Skin of body (tissue), 2 donors: ENCODE measurements around the gene CGNL1. TPM values are rescaled to one million over a fixed set of nuclear protein-coding genes. Genes with fewer than 3 reads are reported as not detected.

Experiments used
- DNase-seq: peaks from one replicate; lab custom pipeline; 2025; lab: John Stamatoyannopoulos, UW
- total RNA-seq: library from RNA; depleted of rRNA; stranded (reverse); fragments of >200 nt; gene quantifications from one replicate; pipeline ENCODE4 v1.2.3, GENCODE V29; 2014

CGNL1 gene
- total RNA-seq, 1 donor from 2014 or later = 23.5 TPM

DNA sequence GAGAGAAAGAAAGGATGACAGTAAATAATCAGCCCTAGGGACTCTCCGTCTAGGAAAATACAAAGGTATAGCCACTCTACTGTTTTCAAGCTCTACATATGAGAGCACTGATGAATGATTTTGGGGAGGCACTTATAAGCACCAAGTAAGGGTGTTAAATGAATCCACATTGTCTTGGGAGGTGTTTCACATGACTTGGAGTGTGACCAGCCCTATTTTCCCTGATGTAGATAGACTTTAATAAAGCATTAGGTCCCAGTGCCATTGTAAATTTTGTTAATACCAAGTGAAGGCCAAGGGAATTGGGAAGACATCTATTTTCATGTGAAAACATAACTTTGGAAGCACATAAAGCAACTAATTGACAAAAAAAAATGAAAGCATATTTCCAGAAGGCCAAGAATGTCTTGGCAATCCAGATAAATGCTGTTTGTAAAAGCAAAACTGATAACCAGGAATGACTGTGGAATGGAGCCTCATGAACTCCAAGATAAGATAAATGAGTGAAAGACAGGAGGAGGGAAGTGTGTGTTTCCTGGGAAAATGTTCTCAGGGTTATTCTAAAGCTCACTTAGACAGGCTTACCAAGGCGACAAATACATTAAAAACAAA lies 119.4 kb downstream of the CGNL1 start:
- DNase-seq = peak; percentile 85

DNA sequence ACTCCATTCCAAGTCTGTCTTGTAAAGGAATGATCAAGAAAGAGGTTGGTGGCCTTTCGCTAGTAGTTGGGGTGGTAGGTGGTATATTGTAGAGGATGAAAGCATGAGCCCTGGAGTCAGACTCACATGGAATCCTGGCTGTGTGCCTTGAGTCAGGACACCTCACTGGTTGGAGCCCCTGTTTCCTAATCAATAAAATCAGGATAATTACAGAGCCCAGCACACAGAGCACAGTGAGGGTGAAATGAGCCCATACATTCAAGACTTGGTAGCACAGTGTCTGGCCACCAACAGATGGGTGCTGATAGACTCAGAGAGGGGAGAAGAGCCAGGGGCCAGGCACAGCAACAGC lies 120.3 kb downstream of the CGNL1 start:
- no peak for DNase-seq

DNA sequence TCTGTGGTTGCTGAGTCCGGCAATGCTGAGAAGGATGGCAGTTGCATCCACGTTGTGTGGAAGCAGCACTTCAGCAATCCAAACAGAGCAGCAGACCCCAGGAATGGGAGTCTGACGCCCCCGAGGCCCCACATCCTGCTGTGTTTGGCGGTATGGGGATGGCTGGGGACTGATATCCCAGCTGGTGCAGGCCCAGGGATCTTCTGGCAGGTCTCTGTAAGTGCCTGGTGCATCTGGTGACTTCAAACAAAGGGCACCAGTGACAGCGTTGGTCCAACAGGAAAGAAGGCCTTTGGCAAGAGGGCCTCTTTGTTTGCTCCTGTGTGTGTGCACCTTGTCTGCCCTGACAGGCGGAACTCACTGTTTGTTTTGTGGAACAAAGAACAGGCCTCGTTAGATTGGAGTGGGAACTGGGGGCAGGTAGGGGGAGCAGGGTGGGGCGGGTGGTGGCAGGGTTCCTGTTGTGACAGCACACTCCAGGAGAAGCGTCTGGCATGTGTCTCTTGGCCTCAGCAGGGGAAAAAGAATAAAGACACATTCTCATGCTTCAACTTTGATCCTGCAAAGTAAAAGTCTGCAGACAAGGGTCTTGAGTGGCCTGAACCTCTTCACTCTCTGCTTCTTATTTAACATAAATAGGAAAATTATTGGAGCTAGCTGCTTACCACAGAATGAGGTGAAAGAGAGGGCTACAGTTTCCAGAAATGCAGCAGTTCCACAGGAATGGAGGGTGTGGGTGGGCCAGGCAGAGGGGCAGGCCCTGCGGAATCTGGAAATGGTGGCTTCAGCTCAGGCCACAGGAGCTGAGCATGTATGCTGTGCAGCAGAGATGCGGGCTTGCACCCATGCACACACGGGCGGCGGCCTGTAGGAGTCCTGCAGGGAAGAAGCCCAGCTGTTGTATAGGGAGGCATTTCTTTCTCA lies 120.9 kb downstream of the CGNL1 start:
- no peak for DNase-seq

DNA sequence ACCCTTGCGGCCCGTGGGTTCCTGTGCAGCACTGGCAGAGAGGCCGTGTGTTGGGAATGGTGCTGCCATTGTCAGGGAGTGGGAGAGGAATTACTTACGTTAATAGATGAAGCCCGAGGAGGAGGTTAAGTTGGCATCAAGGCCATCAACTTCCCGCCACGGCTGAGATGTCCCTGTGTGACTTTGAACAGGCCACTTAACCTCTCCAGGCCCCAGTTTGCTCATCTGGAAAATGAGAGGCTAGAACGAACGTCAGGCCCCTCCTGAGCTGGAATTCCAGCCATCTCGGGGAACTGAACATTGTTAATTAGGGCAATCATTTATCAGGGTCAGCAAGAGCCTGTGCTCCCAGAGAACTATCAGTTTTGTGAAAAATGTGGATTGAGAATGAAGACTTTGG lies 124.0 kb downstream of the CGNL1 start:
- no peak for DNase-seq

DNA sequence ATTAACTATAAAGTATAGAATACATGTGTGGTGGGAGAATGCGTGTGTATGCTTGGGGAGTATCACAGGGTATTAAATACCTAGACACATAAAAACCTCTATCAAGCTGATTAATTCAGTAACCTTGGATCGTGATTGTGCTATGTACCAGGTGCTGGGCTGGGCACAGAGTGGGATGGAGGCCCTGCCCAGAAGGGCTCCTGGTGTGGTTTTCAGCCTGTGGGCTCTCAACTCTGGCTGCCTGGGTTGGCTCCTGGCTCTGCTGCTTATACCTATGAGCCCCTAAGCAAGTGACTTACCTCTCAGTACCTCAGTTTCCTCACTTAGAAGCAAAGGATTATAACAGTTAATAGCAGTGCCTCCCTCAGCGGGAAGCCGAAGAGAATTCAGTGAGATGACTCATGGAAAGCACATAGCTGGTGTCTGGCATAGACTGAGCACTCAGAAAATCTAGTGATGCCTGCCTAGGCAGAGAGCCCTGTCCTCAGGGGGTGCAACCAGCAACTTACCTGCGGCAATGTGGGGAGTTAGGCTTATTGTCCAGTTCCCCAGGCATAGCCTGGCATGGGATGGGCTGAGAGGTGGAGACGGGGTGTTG lies 124.8 kb downstream of the CGNL1 start:
- DNase-seq = no peak

DNA sequence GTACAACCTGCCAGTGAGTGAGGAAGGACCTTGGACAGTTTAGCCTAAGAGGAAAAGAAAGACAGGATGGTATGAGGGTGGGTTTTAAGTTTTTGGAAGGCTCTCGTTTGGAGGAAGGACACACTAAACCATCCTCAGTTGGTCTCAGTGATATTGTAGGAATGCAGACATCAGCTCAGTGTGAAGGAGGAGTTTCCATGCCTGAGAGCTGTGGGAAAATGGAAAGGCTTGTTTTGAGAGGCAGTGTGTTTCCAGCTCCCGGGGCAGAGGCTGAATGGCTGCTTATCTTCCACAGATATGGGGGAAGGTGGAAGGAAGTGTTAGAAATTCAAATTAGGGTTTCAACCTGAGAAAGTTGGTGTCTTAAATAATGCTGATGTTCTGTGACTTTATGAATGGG lies 125.8 kb downstream of the CGNL1 start:
- DNase-seq = no peak

DNA sequence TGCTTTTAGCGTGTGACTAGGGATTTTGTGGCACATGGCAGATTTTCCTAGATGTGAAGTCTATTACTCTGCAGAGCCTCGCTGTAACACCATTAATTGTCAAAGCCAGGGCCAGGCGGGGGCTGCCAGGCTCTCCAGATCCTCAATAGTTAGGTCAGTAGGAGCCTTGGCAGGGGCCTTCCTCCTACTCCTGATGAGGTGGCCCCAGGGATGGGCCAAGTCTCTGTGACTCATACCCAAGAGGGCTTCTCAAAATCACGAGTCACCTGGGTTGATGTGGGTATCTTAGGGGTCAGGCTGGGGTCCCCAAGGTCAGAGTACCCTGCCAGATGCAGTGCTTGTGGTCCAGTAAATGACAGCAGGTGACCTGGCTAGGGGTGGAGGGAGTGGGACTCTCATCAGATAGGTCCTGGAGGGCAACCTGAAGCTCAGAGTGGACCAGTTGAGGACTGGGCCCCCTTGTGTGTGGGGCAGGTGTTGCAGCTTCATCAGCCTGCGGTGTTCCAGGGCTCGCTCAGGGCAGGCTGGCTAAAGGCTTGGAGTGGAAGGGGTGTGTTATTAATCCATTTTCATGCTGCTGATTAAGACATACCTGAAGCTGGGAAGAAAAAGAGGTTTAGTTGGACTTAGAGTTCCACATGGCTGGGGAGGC lies 126.9 kb downstream of the CGNL1 start:
- DNase-seq = no peak

DNA sequence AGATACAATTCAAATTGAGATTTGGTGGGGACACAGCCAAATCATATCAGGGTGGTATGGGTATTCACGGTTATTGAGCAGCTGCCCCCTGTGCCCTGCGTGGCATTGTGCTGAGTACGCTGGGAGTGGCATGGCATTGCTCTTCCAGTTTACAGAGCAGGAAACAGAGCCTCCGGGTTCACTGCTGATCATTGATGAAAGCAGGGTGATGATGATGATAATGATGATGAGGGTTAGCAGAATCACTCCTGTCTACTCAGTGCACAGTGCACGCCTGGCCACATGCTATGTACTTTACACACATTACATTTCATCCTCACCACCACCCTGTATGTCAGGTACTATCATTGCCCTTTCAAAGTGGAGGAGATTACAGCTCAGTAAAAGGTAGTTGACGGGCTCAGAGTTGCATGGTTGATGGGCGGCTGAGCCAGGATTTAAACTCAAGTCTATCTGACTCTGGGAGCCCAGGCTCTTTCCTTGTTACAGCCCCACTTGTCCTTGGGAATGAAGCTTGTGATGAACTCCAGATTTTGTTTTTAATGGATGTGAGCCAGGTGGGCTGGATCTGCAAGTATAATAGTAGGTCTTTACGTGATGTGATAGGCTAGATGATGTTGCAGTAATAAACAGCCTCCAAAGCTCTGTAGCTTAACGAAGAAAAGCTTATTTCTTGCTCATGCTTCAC lies 127.8 kb downstream of the CGNL1 start:
- DNase-seq = peak; percentile 34

DNA sequence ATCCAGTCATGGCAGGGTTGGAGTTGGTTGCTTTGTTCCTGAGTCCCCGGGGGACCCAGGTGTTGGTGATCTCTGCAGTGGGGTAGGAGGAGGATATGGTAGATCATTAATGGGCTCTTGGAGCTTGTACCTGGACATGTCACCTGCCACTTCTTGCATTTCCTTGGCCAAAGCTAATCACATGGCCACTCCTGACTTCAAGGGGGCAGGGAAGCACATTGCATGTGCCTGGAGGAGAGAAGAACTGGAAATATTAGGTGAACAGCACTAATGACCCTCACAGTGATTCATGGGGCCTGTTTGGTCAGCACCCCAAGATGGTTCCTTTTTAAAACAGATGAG lies 128.3 kb downstream of the CGNL1 start:
- DNase-seq = no peak

DNA sequence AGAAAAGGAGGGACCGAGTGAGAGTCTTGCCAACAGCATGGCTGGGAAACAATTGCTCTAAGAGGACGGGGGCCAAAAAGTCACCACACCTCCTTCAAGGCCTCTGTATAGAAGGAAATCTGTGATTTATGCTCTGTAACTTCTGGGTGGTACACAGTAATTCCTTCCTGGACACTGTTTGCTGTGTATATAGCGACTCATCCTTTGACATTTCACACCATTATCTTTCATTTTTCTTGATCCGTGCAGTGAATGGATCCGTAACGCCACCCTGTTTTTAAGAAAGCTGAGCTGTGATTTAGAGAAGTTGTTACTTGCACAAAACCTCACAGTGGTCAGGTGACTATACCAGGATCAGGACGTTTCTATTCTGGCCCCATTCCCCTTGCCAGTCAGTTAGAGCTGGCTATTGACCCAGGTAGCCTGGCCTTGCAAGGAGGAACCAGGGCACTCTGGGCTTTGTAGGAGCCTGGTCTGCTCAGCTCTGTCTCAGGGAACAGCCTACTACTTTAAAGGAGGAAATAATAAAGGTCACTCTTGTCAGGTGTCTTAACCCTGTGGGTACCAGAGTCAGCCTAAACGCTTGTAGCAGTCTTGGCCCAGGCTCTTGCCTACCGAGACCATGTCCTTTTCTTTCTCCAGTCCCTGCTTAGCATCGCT lies 128.9 kb downstream of the CGNL1 start:
- DNase-seq = no peak

DNA sequence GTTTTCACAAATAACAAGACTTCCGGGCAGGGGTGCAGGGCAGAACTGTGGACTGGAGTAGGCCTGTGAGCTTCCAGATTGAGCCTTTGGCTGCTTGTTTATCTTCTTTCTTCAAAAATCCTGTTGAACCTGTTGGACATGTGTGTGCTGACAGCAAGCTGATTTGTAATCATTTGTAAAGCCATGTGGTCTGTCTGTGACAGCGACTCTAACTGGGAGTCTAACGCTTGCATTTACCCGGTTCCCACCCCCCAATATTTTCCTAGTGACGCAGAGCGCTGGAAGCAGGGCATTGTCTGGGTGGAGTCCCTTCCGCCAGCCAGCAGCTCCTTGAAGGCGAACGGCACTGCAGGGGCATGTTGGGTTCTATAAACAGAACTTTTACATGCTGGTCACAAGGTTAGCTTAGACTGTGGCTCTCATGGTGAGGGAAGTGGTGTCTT lies 129.7 kb downstream of the CGNL1 start:
- peak; percentile 55 for DNase-seq

DNA sequence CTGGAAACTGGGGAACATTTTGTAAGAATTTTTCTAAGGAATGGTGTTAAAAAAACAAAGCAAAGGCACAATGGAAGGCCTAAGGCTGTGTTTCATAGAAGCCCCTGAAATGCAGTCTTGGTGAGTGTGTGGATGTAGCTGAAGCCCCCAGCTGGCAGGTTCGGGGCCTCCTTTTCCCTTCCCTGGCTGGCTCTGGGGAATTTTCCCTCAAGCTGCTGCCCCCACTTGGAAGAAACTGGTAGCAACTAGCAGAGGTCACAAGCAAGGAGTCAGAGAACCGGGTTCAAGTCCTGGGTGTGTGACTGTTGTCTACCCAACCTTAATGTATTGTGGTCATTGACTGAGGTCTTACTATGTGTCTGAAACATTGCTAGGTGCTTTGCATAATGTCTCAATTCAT lies 130.1 kb downstream of the CGNL1 start:
- DNase-seq = no peak

DNA sequence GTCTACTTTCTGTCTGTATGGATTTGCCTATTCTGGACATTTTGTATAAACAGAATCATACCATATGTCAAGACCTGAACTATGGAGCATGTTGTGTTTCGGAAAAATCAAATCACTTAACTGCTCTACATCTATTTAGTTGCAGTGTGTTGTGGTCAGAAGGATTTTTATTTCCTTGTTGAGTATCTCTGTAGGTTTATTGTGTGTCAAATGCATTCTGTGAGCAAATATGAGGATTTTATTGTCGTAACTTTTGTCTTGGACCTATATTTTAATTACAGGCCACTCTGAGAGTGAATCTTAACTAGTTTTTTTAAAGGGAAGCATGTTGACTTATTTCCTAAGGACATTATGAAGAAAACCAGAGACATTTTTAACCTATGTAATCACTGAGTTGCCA lies 130.8 kb downstream of the CGNL1 start:
- no peak for DNase-seq

DNA sequence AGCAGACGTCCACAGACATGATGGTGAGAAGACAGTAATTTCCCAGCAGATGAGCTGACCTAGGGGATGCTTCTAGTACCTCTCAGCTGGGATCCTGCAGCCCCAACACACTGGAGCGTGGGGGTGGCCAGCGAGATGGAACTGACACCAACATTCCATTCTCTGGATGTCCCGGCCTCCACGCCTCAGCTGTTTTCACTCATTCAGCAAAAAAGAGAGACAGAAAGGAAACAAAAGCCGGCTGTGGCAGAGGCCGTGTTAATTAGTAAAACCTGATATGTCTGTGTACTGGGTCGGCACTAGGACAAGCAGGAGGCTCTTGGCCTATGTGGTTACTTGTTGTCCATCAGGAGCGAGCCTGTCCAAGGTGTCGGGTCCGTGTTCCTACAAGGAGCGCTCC lies 132.8 kb downstream of the CGNL1 start:
- DNase-seq = peak; percentile 15

DNA sequence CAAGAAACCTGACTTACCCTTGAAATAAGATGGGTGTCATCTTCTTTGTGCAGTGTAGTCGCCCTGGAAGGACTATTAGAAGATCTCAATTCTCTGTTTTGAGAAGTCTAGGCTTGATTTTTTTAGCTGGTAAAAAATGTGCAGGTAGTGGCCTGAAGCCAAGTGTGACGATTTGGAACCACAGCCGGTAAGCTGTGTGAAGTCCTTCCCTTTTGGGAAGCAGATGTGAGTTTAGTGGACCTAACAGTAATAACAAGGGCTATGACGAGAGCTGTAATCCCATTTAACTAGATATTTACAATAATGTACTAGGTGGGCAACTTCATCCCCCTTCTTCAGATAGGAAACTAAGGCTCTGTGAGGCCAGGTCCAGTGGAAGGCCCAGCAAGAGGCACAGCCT lies 133.7 kb downstream of the CGNL1 start:
- DNase-seq = no peak

DNA sequence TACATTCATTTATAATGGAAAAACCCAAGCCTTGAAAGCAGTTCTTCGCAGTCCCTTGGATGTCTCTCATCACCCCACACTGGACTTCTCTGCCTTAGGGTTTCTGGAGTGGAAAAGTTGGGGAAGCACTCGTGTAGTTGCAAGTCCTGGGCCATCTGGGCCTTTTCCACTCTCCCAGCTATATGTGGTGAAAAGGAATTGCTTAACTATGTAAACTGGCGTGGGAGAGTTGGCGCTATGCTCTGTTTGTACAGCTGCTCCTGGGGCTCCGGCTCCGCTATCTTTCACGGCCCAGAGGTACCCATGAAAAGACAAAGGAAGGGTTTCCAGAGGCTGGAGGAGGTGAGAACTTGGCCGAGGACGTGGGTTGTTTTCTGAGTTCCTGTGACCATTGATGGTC lies 134.3 kb downstream of the CGNL1 start:
- DNase-seq = no peak

DNA sequence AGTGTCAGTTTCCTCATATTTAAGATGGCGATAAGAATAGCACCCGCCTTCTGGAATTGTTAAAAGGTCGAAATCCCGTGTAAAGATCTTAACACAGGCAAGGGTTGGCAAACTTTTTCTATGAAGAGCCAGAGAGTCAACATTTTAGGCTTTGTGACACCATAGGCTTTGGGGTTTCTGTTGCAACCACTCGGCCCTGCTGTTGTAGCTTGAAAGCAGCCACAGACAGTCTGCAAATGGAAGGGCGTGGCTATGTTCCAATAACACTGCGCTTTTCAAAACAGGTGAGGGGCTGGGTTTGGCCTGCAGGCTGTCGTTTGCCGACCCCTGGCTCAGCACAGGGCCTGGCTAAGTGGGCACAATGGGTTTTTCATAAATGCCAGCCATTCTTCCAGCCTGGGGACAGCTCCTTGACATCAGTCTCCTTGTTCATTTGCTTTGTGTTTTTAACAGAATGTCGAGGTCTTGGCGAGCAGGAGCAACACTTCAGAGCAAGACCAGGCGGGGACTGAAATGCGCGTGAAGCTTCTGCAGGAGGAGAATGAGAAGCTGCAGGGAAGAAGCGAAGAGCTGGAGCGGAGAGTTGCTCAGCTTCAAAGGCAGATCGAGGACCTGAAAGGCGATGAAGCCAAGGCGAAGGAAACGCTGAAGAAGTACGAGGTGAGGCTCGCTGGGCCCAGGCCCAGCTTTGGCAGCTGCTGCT lies 140.2 kb downstream of the CGNL1 start:
- DNase-seq = no peak

DNA sequence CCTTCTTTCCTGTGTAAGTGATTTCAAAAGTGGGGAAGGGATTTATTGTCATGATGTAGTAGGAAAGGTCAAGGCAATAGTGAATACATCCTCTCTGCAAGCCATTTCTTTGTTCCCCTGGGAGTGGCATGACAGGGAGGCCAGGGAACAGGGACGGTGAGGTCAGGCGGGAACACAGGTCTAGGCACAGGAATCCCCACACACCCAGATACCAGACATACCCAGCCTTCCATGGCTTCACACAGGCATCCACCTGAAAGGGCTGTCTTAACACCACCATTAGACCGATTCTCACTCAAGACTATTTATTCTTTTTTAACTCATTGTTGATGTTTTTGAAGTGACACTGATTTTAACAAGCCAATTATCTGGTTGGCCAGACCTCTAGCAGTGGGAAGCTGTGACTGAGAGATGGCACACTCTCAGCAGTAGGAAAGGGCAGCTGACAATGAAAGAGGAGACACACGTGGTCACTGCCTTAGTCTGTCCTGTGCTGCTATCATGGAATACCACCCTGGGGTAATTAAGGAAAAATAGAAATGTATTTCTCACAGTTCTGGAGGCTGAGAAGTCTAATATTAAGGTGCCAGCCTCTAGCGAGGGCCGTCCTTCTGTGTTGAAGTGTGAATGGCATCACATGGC lies 140.8 kb downstream of the CGNL1 start:
- no peak for DNase-seq

DNA sequence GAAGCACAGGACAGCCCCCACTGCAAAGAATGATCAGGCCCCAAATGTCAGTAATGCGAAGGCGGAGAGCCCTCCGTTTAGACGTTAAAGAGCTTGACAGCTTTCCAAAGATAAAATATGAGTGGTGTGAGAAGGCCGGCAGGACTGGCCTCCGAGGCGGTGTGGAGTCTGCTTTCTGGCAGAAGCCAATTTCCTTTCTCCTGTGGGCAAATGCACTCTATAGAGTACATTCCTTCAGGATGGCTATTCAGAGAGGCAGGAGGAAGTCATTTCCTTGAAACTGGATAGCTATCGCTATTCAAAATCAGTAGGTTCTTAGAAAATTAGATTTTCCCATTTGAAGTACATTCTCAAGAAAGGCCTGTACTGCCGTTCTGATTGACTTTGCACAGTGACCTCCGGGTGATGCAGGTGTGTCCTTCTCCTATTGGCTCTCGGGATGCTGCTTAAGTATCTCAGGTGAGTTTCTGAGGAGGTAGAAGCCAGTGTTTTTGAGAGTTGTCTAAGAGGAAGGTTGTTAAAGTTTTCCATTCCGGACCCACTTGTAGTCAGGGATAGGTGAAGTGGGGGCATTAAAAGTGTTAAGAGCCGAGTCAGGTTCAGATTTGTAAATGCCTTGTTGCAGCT lies 142.6 kb downstream of the CGNL1 start:
- no peak for DNase-seq

DNA sequence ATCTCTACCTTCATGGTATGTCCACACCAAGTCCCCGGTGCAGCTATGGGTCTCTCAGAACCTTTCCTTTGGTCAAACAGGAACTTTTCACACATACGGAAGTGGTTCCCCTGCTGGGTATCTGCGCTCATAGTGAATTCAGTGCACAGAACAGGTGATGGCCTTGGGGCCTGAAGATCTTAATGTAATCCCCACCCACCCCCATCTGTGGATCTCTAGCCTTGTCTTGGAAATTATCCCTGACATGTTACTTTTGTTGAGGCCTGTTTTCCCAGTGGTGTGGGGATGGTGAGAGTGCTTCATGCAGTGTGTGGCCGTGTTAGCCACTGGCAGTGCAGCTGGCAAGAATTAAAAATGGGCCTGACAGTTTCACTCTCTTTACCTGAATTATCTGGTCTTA lies 143.5 kb downstream of the CGNL1 start:
- DNase-seq = no peak
